GM19324 (cell line): ENCODE measurements around the gene KIF14.

ENCODE experiments used
- ATAC-seq: cut with Tn5 transposase; IDR thresholded peaks from one replicate; pipeline ENCODE4 v1.9.1; 2021; ENCODE audit warnings: mild to moderate bottlenecking, moderate library complexity; ENCODE audit not compliant: unreplicated experiment, low FRiP score

The KIF14 gene, protein sequence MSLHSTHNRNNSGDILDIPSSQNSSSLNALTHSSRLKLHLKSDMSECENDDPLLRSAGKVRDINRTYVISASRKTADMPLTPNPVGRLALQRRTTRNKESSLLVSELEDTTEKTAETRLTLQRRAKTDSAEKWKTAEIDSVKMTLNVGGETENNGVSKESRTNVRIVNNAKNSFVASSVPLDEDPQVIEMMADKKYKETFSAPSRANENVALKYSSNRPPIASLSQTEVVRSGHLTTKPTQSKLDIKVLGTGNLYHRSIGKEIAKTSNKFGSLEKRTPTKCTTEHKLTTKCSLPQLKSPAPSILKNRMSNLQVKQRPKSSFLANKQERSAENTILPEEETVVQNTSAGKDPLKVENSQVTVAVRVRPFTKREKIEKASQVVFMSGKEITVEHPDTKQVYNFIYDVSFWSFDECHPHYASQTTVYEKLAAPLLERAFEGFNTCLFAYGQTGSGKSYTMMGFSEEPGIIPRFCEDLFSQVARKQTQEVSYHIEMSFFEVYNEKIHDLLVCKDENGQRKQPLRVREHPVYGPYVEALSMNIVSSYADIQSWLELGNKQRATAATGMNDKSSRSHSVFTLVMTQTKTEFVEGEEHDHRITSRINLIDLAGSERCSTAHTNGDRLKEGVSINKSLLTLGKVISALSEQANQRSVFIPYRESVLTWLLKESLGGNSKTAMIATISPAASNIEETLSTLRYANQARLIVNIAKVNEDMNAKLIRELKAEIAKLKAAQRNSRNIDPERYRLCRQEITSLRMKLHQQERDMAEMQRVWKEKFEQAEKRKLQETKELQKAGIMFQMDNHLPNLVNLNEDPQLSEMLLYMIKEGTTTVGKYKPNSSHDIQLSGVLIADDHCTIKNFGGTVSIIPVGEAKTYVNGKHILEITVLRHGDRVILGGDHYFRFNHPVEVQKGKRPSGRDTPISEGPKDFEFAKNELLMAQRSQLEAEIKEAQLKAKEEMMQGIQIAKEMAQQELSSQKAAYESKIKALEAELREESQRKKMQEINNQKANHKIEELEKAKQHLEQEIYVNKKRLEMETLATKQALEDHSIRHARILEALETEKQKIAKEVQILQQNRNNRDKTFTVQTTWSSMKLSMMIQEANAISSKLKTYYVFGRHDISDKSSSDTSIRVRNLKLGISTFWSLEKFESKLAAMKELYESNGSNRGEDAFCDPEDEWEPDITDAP (N-terminal part only)

GRCh38 chr1:200620273-200621131, at the start of gene KIF14:
Gene KIF14 (minus strand): TSS chr1:200620751. CDS start chr1:200618723, 2,028 bp downstream.
- peak; percentile 96 for ATAC-seq

DNA sequence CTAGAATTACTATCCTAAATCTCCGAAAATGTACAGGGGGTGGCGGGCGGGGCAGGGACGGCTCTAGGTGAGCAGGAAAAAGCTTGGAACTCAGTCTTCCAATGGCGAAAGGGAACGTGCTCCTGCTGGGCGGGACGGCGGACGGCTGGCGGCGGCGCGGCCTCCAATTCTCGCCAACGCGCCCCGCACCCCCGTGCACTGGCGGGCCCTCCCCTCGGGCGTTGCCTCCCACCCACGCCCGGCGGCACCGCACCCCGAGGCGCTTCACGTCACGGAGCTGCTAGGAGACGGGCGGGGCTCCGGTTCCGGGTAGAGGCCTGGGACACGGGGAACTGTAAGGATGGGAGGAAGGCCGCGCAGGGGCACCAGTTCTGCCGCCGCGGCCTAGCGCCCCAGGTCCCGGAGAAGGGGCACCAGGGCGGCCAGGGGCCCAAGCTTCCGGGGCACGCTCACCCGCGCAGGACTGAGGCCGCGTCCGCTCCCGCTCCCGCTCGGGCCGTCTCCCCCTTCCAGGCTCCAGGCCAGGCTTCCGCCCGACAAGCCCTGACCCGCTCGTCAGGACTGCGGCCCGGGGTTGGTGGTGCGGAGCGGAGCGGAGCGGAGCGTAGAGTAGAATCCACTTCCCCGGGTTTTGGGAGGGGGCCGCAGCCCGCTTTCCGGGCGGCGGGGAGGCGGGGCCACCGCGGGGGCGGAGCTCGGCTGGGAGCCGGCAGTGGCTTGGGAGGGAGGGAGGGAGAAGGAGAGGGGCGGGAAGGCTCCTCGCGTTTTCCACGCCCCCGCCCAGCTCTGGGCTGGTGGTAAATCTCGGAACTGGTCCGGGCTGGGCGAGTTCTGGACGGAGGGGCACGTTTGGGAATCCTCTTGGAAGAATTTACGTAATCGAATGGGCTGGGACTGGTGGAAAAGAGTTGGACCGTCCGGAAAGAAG, 49.0 kb upstream of the KIF14 start, which contains the start of gene DDX59:
TSS of gene DDX59 (minus strand) at position 594 of the 928 bp plus-strand sequence. CDS start 3,167 bp downstream, outside the sequence.
- peak; percentile 87 for ATAC-seq

DNA sequence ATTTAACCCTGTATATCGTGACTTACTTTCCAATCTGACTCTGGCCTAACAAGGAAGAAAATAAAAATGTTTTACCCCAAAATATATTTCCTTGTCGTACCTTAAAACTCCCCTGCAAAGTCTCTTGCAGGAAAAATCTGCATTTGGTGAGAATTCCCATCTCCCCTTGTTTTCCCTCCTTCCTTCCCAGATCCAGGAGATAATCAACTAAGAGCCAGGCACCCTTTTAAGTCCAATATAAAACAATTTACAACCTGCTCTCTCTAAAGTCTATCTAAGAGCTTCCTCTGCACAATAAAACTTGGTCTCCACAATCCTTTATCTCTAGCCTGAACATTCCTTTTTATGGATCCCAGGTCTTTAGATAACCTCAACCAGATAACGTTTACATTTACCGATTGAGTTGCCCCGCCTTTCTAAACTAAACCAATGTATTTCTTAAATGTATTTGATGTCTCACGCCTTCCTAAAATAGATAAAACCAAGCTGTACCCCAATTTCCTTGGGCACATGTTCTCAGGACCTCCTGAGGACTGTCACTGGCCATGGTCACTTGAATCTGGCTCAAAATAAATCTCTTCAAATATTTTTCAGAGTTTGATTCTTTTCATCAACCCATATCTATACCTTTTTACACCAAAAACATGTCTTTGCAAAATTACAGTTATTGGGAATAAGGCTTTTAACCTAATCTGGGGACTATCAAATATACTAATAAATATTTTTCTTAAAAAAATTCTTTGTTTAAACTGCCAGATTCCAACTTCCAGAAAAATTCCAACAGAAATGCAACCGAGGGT, 48.2 kb upstream of the KIF14 start:
- ATAC-seq = no peak

DNA sequence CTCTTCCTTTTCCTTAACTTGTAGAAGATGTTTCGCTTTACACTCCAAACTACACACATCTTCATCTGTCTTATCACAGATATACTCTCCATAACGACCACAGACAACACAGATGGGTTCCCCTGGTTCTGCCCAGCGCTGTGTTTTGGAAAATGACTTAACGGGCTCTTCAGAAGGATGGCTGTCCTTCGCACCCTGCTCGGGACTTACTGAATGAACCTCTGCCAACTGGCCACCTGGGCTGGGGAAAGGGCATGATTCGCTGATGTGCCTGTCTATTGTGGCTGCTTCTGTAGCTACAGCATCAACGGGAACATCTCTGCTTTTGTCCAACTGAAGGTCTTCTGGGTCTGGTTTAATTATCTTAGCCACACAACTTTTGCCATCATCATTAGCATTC, 45.8 kb upstream of the KIF14 start:
- ATAC-seq = no peak

- ATAC-seq = no peak
Observed at GRCh38 chr1:200665861-200666260, 45.3 kb upstream of the KIF14 start.

GRCh38 chr1:200660719-200661118, 40.2 kb upstream of the KIF14 start:
- ATAC-seq = no peak

DNA sequence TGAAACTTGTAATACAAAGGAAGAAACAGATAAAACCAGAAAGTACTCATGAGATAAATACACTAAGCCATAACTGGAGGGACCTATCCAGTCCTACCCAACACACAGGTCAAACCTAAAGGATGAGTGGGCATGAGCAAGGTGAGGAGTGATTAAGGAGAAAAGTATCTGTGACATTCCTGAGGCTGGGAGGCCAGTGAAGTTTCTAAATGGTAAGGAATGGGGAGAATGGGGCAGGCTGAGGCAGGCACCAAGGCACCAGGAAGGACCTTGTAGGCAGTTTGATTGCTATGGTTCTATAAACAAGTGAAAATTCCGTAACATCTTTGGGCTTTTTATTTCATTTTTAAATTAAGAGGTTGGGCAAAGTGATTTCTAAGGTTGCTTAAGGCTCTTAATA, 38.7 kb upstream of the KIF14 start:
- no peak for ATAC-seq

GRCh38 chr1:200658037-200658818, 37.7 kb upstream of the KIF14 start:
- ATAC-seq = no peak

- ATAC-seq = peak; percentile 76
Observed at GRCh38 chr1:200654660-200655059, 34.1 kb upstream of the KIF14 start.

DNA sequence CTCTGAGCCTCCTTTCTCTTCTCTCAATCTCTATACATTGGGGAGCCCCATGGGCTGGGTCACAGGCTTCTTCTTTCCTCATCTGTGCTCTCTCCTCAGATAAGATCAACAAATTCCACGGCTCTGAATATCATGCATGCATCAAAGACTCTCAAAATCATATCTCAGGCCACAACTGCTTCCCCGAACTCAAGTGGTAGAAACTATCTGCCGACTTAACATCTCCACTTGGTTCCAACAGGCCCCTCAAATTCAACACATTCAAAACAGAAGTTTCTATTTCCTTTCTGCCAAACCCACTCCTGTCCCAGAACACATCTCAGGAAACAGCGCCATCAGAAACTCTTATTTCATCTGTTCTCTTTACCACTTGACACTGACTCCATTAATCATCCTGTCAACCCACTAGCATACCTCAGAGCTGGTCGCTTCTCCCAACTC, 32.5 kb upstream of the KIF14 start:
- no peak for ATAC-seq

DNA sequence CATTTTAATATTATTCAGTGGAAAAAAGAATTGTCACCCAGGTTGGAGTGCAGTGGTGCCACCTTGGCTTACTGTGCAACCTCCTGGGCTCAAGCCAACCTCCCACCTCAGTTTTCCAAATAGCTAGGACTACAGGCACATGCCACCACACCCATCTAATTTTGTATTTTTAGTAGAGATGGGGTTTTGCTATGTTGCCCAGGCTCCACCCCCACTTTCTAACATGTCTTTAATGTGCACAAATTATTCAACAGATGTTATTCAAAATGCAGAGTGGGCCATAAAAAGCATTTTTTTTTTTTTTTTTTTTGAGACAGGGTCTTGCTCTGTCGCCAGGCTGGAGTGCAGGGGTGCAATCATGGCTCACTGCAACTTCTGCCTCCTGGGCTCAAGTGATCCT, 31.8 kb upstream of the KIF14 start:
- ATAC-seq = no peak

GRCh38 chr1:200646515-200646914, 26.0 kb upstream of the KIF14 start:
- no peak for ATAC-seq

- ATAC-seq = no peak
Observed at GRCh38 chr1:200644021-200644420, 23.5 kb upstream of the KIF14 start.

GRCh38 chr1:200642481-200642880, 21.9 kb upstream of the KIF14 start:
- ATAC-seq = no peak

DNA sequence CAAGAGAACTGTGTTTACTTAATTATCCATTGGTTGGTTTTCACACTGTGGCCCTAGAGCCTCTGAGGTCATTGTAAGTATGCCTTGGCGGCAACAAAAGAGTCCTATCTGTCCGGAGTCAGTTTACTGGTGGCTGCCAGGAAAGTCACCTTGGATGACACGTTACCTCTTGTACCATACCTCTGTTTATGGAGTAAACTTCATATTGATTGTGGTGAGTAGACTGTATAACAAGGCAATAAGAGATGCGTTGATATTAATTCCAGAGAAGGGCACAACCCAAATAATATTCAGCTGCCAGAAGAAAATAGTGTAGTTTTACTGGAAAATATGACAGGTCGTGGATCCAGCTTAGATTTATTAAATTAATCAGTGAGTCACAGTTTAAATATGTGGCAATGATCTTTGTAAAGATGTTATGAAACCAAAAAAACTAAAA, 20.4 kb upstream of the KIF14 start:
- no peak for ATAC-seq

DNA sequence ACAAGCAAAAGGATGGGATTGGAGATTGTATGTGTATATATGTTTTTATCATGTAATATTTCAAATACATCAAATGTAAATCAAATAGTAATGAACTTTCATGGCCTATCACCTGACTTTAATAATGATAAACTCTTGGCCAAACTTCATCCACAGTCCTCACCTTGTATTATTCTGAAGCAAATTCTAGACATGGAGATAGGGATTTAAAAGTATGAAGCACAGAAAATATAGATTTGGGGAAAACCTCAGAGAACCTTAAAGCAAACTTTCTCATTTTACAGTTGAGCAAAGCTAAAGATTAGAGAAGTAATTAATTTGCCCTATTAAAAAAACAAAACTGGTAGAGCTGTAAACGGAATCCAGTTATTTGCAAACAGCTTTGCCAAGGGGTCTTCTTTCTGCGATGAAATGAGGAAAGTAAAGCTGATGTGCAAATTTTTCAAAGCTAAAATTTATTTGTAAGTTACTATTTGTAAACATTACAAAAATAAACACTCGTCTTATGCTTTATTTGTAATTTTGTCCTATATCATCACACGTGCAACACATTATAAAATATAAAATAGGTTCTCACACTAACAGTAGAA, 19.9 kb upstream of the KIF14 start:
- no peak for ATAC-seq

GRCh38 chr1:200638073-200638472, 17.5 kb upstream of the KIF14 start:
- no peak for ATAC-seq
